PC-9 (cell line): Measurements from ENCODE around the gene RAB11B.

Source experiments
- EZH2 ChIP-seq: fragments of 200-600 bp; sonication (generic); IDR thresholded peaks from 2 replicates; pipeline ENCODE4 v1.8.0; 2017; ENCODE audit warnings: antibody characterized with exemption, low read depth
- TF ChIP-seq, protein P1 (sequence below): fragments of 200-600 bp; sonication (generic); conservative IDR thresholded peaks from 2 replicates; pipeline ENCODE4 v1.6.1; 2017; ENCODE audit warnings: mixed run types, antibody characterized with exemption, mild to moderate bottlenecking, moderate library complexity

DNA sequence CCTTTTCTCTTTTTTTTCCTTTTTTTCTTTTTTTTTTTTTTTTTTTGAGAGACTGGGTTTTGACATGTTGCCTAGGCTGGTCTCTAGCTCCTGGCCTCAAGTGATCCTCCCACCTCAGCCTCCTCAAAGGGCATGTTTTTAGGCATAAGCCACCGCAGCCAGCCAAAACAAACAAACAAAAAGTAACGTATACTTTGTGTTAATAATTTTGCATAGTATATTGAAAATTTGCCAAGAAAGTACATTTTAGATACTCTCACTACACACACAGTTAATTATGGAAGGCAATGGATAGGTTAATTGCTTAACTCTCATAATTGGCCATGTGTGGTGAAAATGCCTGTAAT is 1.6 kb upstream of the RAB11B start:
- TF ChIP-seq, protein P1, sequence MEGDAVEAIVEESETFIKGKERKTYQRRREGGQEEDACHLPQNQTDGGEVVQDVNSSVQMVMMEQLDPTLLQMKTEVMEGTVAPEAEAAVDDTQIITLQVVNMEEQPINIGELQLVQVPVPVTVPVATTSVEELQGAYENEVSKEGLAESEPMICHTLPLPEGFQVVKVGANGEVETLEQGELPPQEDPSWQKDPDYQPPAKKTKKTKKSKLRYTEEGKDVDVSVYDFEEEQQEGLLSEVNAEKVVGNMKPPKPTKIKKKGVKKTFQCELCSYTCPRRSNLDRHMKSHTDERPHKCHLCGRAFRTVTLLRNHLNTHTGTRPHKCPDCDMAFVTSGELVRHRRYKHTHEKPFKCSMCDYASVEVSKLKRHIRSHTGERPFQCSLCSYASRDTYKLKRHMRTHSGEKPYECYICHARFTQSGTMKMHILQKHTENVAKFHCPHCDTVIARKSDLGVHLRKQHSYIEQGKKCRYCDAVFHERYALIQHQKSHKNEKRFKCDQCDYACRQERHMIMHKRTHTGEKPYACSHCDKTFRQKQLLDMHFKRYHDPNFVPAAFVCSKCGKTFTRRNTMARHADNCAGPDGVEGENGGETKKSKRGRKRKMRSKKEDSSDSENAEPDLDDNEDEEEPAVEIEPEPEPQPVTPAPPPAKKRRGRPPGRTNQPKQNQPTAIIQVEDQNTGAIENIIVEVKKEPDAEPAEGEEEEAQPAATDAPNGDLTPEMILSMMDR = no peak
- no peak for TF ChIP-seq EZH2
